ENCODE results near the gene TTLL8. TPM values are rescaled to one million over a fixed set of nuclear protein-coding genes. Genes with fewer than 3 reads are reported as not detected.
A peak's percentile ranks its signal among the peaks of the same experiment; 100 is the strongest.
"Not testable (repeated sequence)": the region's sequence is repeated elsewhere in the genome, so short reads cannot be mapped to it uniquely, and the experiment has no call there.

The TTLL8 gene
- total RNA-seq, 2 donors from 2014 or later = not detected

DNA sequence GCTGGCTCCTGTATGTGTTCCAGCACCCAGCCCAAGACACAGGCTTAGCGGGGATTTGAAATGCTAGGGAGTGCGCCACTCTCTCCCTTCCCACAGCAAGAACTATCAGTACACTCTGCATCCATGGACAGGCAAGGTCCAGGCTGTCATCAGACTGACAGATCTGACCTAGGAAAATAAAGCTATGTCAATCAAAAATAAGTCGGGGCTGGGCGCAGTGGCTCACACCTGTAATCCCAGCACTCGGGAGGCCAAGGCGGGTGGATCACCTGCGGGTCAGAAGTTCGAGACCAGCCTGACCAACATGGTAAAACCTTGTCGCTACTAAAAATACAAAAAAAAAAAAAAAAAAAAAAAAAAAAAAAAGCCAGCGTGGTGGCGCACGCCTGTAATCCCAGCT lies 30.0 kb upstream of the TTLL8 start:
- Mint-ChIP-seq H3K27me3 (ENCODE audit: low read depth) (peaks cover 18% of the 10 kb centered on the region), H3K9me3 (peaks cover 6 to 14% of the 10 kb centered on the region in 2 donors), H3K36me3 (ENCODE audit: insufficient read depth in 2 of 2) (peaks cover 11 to 15% of the 10 kb centered on the region in 2 donors), H3K27ac (no peak overlapping the region), H3K4me1 (ENCODE audit: low read depth) (no peaks in the 10 kb centered on the region), H3K4me3 (no peak overlapping the region)
- DNase-seq (no peak), ATAC-seq (replicated peaks in 1 of 2) (no peak)

DNA sequence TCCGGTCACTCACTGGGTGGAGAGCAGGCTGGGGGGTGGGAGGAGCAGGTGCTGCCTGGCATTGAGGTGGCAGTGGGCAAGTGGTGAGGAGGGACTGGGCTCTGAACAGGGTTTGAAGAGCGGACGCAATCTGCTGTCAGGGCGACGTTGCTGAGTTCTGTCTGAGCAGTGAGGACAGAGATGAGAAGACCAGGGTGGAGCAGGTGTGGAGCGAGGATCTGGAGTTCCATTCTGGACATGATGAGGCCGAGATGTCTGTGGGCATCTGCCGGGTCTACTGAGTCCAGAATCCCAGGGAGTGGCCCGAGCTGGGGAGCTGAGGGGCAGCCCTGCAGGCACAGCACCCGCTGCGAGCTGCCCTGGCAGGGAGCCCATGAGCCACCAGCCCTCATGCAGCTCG lies 29.5 kb upstream of the TTLL8 start:
- H3K27ac Mint-ChIP-seq = no peak overlapping the region
- peaks cover 11 to 15% of the 10 kb centered on the region in 2 donors for H3K36me3 Mint-ChIP-seq (ENCODE audit: insufficient read depth in 2 of 2)
- ATAC-seq (replicated peaks in 1 of 2) = no peak
- H3K27me3 Mint-ChIP-seq (ENCODE audit: low read depth) = peaks cover 18% of the 10 kb centered on the region
- no peaks in the 10 kb centered on the region for H3K4me1 Mint-ChIP-seq (ENCODE audit: low read depth)
- no peak for DNase-seq
- H3K4me3 Mint-ChIP-seq = no peak overlapping the region
- peaks cover 6 to 14% of the 10 kb centered on the region in 2 donors for H3K9me3 Mint-ChIP-seq

GRCh38 chr22:50086975-50087374 lies 28.9 kb upstream of the TTLL8 start:
- H3K4me3 Mint-ChIP-seq; ATAC-seq (replicated peaks in 1 of 2); H3K27ac Mint-ChIP-seq; H3K4me1 Mint-ChIP-seq (ENCODE audit: low read depth); DNase-seq: not testable (repeated sequence)
- Mint-ChIP-seq H3K9me3 (peaks cover 6 to 14% of the 10 kb centered on the region in 2 donors), H3K36me3 (ENCODE audit: insufficient read depth in 2 of 2) (peaks cover 11 to 15% of the 10 kb centered on the region in 2 donors), H3K27me3 (ENCODE audit: low read depth) (peaks cover 17% of the 10 kb centered on the region)

DNA sequence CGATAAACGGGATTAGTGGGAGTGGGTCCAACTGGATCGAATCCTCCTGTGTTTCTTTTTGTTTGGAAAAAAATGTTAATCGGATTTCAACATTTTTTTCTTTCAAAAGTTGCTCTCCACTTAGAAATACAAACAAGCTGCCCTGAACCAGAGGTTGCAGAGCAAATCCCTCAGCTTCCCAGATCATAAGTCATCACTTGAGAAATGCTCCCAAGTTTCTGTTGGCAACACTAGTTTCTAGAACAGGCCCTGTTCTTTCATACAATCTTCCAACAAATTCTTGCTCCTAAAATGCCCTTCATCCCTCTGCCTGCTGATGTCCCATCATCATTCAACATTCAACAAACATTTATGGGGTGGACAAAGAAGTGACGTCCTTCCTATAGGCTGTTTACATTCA lies 28.4 kb upstream of the TTLL8 start:
- no peak for ATAC-seq (replicated peaks in 1 of 2)
- no peaks in the 10 kb centered on the region for H3K4me1 Mint-ChIP-seq (ENCODE audit: low read depth)
- H3K4me3 Mint-ChIP-seq = no peak overlapping the region
- DNase-seq = no peak
- no peak overlapping the region for H3K27ac Mint-ChIP-seq
- H3K9me3 Mint-ChIP-seq = peaks cover 6 to 14% of the 10 kb centered on the region in 2 donors
- peaks cover 12% of the 10 kb centered on the region for H3K27me3 Mint-ChIP-seq (ENCODE audit: low read depth)
- H3K36me3 Mint-ChIP-seq (ENCODE audit: insufficient read depth in 2 of 2) = peaks cover 11 to 15% of the 10 kb centered on the region in 2 donors

- Mint-ChIP-seq H3K4me3 (no peak within 1 kb of the TSS), H3K4me1 (ENCODE audit: low read depth) (no peaks in the 10 kb centered on the region)
- ATAC-seq (replicated peaks in 1 of 2) = peak in 1 of 2 donors; percentile 69
These were observed 27.3 kb upstream of the TTLL8 start, which contains the start of gene MLC1 for GRCh38 chr22:50085211-50085972. Gene MLC1 (minus strand): TSS chr22:50085426. CDS start chr22:50084902, 524 bp downstream.

DNA sequence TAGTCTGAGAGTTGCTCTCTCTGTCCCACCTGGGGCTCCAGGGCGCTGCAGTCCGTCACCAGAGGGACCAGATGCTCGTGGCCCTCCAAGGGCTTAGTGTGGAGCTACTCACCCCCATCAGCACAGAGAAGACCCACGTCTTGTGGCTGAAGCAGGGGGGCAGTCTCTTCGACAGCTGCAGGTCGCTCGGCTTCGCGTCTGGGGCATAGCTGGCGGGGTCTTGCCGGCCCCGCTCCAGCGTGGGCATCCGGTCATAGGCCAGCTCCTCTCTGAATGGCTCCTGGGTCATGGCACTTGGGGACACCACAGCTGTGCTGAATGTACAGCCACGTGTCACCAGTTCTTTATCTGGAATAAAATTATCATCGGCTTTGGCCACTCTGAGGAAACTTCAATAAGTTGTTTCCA lies 26.5 kb upstream of the TTLL8 start:
- Mint-ChIP-seq H3K36me3 (ENCODE audit: insufficient read depth in 2 of 2) (peaks cover 11 to 13% of the 10 kb centered on the region in 2 donors), H3K9me3 (peaks cover 6 to 12% of the 10 kb centered on the region in 2 donors), H3K4me3 (no peak overlapping the region), H3K27ac (no peak overlapping the region), H3K4me1 (ENCODE audit: low read depth) (no peaks in the 10 kb centered on the region), H3K27me3 (ENCODE audit: low read depth) (peaks cover 5% of the 10 kb centered on the region)
- ATAC-seq (replicated peaks in 1 of 2) (no peak), DNase-seq (no peak)

More at GRCh38 chr22:50085211-50085972, 27.3 kb upstream of the TTLL8 start, which contains the start of gene MLC1:
- DNase-seq = peak; percentile 13 to 18
- H3K9me3 Mint-ChIP-seq = peaks cover 6 to 14% of the 10 kb centered on the region in 2 donors
- peaks cover 5% of the 10 kb centered on the region for H3K27me3 Mint-ChIP-seq (ENCODE audit: low read depth)
- H3K27ac Mint-ChIP-seq = peak within 1 kb of the TSS; percentile 26
- peaks cover 11 to 15% of the 10 kb centered on the region in 2 donors for H3K36me3 Mint-ChIP-seq (ENCODE audit: insufficient read depth in 2 of 2)

DNA sequence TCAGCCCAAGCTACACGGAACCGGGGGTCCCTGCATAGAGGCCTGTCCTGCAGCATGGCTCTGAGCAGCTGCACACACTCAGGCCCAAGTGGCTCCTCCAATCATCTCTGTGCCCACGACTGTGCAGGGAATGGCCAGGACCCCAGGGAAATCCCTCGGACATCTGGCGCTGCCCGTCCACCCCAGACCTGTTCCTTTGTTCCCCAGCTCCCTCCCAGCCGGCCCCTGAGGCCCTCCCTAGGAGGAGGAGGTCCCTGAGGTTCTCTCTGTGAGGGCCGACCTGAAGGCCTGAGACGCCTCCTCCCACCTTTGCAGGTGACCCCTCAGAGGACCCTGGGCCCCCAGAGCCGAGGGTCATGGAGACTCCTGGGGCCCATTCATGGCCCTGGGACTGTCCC lies 26.0 kb upstream of the TTLL8 start:
- Mint-ChIP-seq H3K4me3 (no peak overlapping the region), H3K9me3 (peaks cover 6 to 7% of the 10 kb centered on the region in 2 donors), H3K4me1 (ENCODE audit: low read depth) (no peaks in the 10 kb centered on the region), H3K27ac (no peak overlapping the region), H3K27me3 (ENCODE audit: low read depth) (peaks cover 5% of the 10 kb centered on the region), H3K36me3 (ENCODE audit: insufficient read depth in 2 of 2) (peaks cover 11 to 13% of the 10 kb centered on the region in 2 donors)
- DNase-seq (no peak), ATAC-seq (replicated peaks in 1 of 2) (no peak)

DNA sequence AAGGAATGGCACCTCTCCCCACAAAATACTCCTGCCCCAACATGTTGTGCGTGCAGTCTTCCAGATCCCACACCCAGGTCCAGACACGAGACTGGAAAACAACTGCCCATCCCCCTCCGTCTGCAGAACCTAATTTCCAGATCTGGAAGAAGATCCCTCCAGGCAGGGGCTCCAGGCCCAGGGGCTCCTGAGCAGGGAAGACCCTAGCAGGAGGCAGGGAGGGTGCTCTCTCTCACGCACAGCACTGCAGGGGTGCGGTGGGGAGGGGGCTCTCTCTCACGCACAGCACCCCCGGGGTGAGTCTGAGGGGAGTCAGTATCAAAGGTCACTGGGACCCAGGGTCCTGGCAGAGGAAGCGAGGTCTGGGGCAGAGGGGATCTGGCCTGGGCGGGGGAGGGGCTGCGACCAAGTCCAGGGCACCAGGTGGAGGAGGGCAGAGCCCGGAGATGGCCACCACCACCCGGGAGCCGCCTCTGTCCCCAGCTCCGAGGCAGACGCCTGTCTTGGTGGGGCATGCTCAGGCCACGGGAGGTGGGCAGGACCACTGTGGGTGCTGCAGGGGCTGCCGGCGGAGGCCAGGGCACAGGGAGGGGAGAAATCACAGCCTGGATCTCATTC lies 25.5 kb upstream of the TTLL8 start:
- Mint-ChIP-seq H3K36me3 (ENCODE audit: insufficient read depth in 2 of 2) (peaks cover 11 to 13% of the 10 kb centered on the region in 2 donors), H3K27me3 (ENCODE audit: low read depth) (peaks cover 5% of the 10 kb centered on the region), H3K4me1 (ENCODE audit: low read depth) (no peaks in the 10 kb centered on the region), H3K9me3 (peaks cover 6 to 7% of the 10 kb centered on the region in 2 donors), H3K4me3 (no peak overlapping the region), H3K27ac (no peak overlapping the region)
- DNase-seq (no peak), ATAC-seq (replicated peaks in 1 of 2) (no peak)

GRCh38 chr22:50082961-50083461 lies 24.9 kb upstream of the TTLL8 start:
- peaks cover 6 to 7% of the 10 kb centered on the region in 2 donors for H3K9me3 Mint-ChIP-seq
- peaks cover 5% of the 10 kb centered on the region for H3K27me3 Mint-ChIP-seq (ENCODE audit: low read depth)
- H3K27ac Mint-ChIP-seq = no peak overlapping the region
- no peaks in the 10 kb centered on the region for H3K4me1 Mint-ChIP-seq (ENCODE audit: low read depth)
- ATAC-seq (replicated peaks in 1 of 2) (no peak), DNase-seq (no peak)
- no peak overlapping the region for H3K4me3 Mint-ChIP-seq
- H3K36me3 Mint-ChIP-seq (ENCODE audit: insufficient read depth in 2 of 2) = peaks cover 11 to 13% of the 10 kb centered on the region in 2 donors

GRCh38 chr22:50082197-50082715 lies 24.2 kb upstream of the TTLL8 start:
- Mint-ChIP-seq H3K4me3 (no peak overlapping the region), H3K9me3 (peaks cover 4 to 6% of the 10 kb centered on the region in 2 donors), H3K36me3 (ENCODE audit: insufficient read depth in 2 of 2) (peaks cover 9 to 12% of the 10 kb centered on the region in 2 donors), H3K27ac (no peak overlapping the region), H3K4me1 (ENCODE audit: low read depth) (no peaks in the 10 kb centered on the region), H3K27me3 (ENCODE audit: low read depth) (peaks cover 5% of the 10 kb centered on the region)
- no peak for ATAC-seq (replicated peaks in 1 of 2)
- no peak for DNase-seq

DNA sequence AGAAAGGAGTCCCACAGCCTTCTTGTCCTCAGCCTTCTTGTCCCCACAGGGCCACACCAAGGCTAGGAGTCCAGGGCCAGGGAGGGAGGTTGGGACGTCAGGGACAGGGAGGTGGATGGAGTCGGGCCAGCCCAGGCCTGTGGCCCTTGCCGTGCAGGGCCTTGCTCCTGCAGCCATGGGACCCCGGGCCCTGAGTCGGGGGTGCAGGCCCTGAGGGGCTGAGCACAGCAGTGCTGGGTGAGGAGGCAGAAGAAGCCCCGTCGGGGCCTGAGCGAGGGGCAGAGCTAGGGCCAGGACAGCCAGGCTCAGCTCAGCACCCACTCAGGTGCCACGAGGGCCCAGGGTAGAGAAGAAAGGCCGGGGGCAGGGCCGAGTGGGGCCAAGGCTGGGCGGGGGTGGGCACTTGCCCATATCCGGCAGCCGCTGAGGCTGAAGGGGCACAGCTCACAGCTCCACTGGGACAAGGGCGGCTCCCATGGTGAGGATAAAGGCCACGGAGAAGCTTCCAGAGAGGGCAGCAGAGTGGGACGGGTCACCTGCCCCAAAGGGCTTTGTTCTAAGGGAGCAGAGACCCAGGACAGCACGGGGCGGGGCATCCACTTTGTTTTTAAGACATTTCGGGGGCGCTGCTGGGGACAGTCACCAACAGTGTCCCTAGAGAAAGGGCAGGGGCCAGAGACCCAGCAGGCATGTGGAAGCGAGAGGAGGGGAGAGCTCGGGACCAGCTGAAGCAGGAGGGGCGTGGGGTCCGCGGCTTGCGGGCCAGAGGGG lies 23.5 kb upstream of the TTLL8 start:
- H3K36me3 Mint-ChIP-seq (ENCODE audit: insufficient read depth in 2 of 2) = peaks cover 2 to 6% of the 10 kb centered on the region in 2 donors
- H3K27me3 Mint-ChIP-seq (ENCODE audit: low read depth) = peaks cover 5% of the 10 kb centered on the region
- ATAC-seq (replicated peaks in 1 of 2) = no peak
- H3K27ac Mint-ChIP-seq = no peak overlapping the region
- H3K4me3 Mint-ChIP-seq = no peak overlapping the region
- DNase-seq = no peak
- peaks cover 0 to under 1% of the 10 kb centered on the region in 2 donors for H3K9me3 Mint-ChIP-seq
- H3K4me1 Mint-ChIP-seq (ENCODE audit: low read depth) = no peaks in the 10 kb centered on the region

DNA sequence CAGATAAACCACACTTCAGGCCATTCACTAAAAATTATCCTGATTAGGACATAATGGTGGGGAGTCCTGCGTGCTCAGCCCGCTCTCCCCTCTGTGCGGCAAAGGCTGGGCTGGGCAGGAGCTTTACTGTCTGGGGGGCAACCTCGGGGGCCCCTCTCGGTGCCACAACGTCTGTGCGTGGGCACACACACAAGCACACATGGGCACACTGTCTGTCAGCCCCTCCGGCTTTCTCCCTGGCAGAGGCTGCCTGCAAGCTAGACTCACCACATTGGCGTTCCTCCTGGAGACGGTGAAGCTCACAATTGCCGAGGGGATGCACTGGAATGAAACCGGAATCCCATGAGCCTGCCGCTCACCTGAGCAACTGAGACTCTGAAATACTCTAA lies 22.0 kb upstream of the TTLL8 start:
- H3K4me1 Mint-ChIP-seq (ENCODE audit: low read depth) = no peaks in the 10 kb centered on the region
- no peak for DNase-seq
- H3K4me3 Mint-ChIP-seq = no peak overlapping the region
- H3K36me3 Mint-ChIP-seq (ENCODE audit: insufficient read depth in 2 of 2) = peaks cover 0 to under 1% of the 10 kb centered on the region in 2 donors
- H3K27me3 Mint-ChIP-seq (ENCODE audit: low read depth) = peaks cover 3% of the 10 kb centered on the region
- H3K27ac Mint-ChIP-seq = no peak overlapping the region
- ATAC-seq (replicated peaks in 1 of 2) = no peak
- no peaks in the 10 kb centered on the region for H3K9me3 Mint-ChIP-seq

All from activated T-cell treated with anti-CD3 and anti-CD28 coated beads, Interleukin-2, amount 50 U/mL, for 72 hours (primary cell).